A673 (cell line): ENCODE data around the gene COMMD2.

ENCODE experiments used
- CTCF ChIP-seq: fragments of 300-800, 200-600 bp; sonication (generic); conservative IDR thresholded peaks from 2 replicates; pipeline ENCODE4 v1.5.1; 2017; ENCODE audit warnings: low read depth, mild to moderate bottlenecking, antibody characterized with exemption, low read length, moderate library complexity, mixed read lengths
- EZH2 ChIP-seq: fragments of 200-600 bp; sonication (generic); IDR thresholded peaks from 2 replicates; pipeline ENCODE4 v1.6.1; 2017; ENCODE audit warnings: borderline replicate concordance, low read depth, mild to moderate bottlenecking, mixed read lengths, antibody characterized with exemption, low read length; ENCODE audit not compliant: poor library complexity, severe bottlenecking

DNA sequence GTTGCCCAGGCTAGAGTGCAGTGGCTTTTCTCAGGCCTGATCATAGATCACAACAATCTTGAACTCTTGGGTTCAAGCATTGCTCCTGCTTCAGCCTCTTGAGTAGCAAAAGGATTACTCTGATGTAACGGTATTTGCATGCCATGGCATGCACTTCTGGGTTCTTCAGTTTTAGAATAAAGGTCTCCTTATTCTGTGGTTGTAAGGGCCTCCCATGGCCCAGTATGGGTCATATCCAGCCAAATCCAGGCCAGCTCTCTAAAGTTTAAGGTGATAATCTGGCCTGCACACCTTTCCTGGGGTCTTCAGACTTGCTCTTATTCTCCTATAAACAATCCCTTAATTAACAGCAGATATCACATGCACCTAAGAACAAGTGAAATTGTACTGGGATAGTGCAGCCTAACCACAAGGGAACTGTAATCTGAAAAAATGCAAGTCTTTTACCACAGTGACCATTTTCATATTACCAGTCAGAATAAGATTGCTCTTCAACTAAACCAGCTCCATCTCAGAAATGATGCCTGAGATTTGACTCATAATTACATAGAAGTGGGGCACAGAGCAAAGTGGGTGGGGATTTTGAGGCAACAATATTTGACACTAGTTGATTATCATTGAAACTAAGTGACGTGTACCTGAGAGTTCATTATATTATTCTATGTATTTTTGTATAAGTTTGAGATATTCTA, 25.4 kb downstream of the COMMD2 start:
- TF ChIP-seq CTCF (no peak), EZH2 (no peak)
